Mesothelial cell of epicardium (in vitro differentiated cells): Measurements from ENCODE around the gene CCDC181. TPM values are rescaled to one million over a fixed set of nuclear protein-coding genes. Genes with fewer than 3 reads are reported as not detected.
A peak's percentile ranks its signal among the peaks of the same experiment; 100 is the strongest.

Experiments
- DNase-seq, 2 experiments: peaks; one replicate each; pipeline ENCODE4 v3.0.0; 2021; ENCODE audit warnings: low spot score in 2 of 2; ENCODE audit not compliant: unreplicated experiment in 2 of 2
- H3K27ac Mint-ChIP-seq: 2 replicates; pipeline ENCODE4 v1.8.0; 2021; ENCODE audit warnings: mixed read lengths
- H3K27me3 Mint-ChIP-seq: 2 replicates; pipeline ENCODE4 v1.8.0; 2021; ENCODE audit warnings: low read depth, mixed read lengths
- H3K36me3 Mint-ChIP-seq: 2 replicates; pipeline ENCODE4 v1.8.0; 2021; ENCODE audit warnings: mixed read lengths
- H3K4me1 Mint-ChIP-seq: 2 replicates; pipeline ENCODE4 v1.8.0; 2021; ENCODE audit warnings: mixed read lengths
- H3K4me3 Mint-ChIP-seq: 2 replicates; pipeline ENCODE4 v1.8.0; 2021; ENCODE audit warnings: mild to moderate bottlenecking, moderate library complexity, mixed read lengths
- H3K9me3 Mint-ChIP-seq: 2 replicates; pipeline ENCODE4 v1.8.0; 2021; ENCODE audit warnings: mixed read lengths
- total RNA-seq: library from RNA; stranded (reverse); gene quantifications from 3 replicates; pipeline ENCODE4 v1.2.1, GENCODE V29; 2021
- TF ChIP-seq, protein P1 (sequence below): fragments of 200-600 bp; sonication (generic); IDR thresholded peaks from one replicate; pipeline ENCODE4 v1.5.0; 2021; ENCODE audit warnings: antibody characterized with exemption; ENCODE audit not compliant: unreplicated experiment

CCDC181 gene
- total RNA-seq, 1 donor from 2014 or later, result 1.3 TPM

- no peak overlapping the region for H3K27ac Mint-ChIP-seq
- DNase-seq, result no peak
- TF ChIP-seq, protein P1, sequence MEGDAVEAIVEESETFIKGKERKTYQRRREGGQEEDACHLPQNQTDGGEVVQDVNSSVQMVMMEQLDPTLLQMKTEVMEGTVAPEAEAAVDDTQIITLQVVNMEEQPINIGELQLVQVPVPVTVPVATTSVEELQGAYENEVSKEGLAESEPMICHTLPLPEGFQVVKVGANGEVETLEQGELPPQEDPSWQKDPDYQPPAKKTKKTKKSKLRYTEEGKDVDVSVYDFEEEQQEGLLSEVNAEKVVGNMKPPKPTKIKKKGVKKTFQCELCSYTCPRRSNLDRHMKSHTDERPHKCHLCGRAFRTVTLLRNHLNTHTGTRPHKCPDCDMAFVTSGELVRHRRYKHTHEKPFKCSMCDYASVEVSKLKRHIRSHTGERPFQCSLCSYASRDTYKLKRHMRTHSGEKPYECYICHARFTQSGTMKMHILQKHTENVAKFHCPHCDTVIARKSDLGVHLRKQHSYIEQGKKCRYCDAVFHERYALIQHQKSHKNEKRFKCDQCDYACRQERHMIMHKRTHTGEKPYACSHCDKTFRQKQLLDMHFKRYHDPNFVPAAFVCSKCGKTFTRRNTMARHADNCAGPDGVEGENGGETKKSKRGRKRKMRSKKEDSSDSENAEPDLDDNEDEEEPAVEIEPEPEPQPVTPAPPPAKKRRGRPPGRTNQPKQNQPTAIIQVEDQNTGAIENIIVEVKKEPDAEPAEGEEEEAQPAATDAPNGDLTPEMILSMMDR, result no peak
- no peaks in the 10 kb centered on the region for H3K27me3 Mint-ChIP-seq
- H3K9me3 Mint-ChIP-seq, result no peaks in the 10 kb centered on the region
- no peak overlapping the region for H3K4me3 Mint-ChIP-seq
- H3K4me1 Mint-ChIP-seq, result peaks cover 8% of the 10 kb centered on the region
- H3K36me3 Mint-ChIP-seq, result peaks cover 19% of the 10 kb centered on the region
Observed at GRCh38 chr1:169468982-169469381, 41.7 kb upstream of the CCDC181 start.

- Mint-ChIP-seq H3K4me1 (peaks cover 7% of the 10 kb centered on the region), H3K4me3 (no peak overlapping the region), H3K27me3 (no peaks in the 10 kb centered on the region), H3K9me3 (no peaks in the 10 kb centered on the region), H3K36me3 (peaks cover 17% of the 10 kb centered on the region), H3K27ac (no peak overlapping the region)
- TF ChIP-seq, protein P1, result peak; percentile 28
- no peak for DNase-seq
Observed at GRCh38 chr1:169466259-169467230, 39.3 kb upstream of the CCDC181 start.

GRCh38 chr1:169465281-169465680 is 38.0 kb upstream of the CCDC181 start:
- no peak overlapping the region for H3K4me3 Mint-ChIP-seq
- no peaks in the 10 kb centered on the region for H3K27me3 Mint-ChIP-seq
- H3K27ac Mint-ChIP-seq, result no peak overlapping the region
- H3K4me1 Mint-ChIP-seq, result peaks cover 7% of the 10 kb centered on the region
- TF ChIP-seq, protein P1, result no peak
- H3K9me3 Mint-ChIP-seq, result no peaks in the 10 kb centered on the region
- no peak for DNase-seq
- H3K36me3 Mint-ChIP-seq, result peaks cover 17% of the 10 kb centered on the region

- Mint-ChIP-seq H3K9me3 (peaks cover under 1% of the 10 kb centered on the region), H3K36me3 (peaks cover 9% of the 10 kb centered on the region), H3K4me3 (no peak overlapping the region), H3K27ac (no peak overlapping the region), H3K4me1 (peaks cover 7% of the 10 kb centered on the region), H3K27me3 (no peaks in the 10 kb centered on the region)
- TF ChIP-seq, protein P1, result no peak
- no peak for DNase-seq
Observed at GRCh38 chr1:169462385-169462784, 35.1 kb upstream of the CCDC181 start.

GRCh38 chr1:169461390-169462000 is 34.2 kb upstream of the CCDC181 start:
- Mint-ChIP-seq H3K27ac (no peak overlapping the region), H3K36me3 (peaks cover 13% of the 10 kb centered on the region), H3K27me3 (no peaks in the 10 kb centered on the region), H3K4me1 (peaks cover 7% of the 10 kb centered on the region), H3K9me3 (peaks cover 9% of the 10 kb centered on the region), H3K4me3 (no peak overlapping the region)
- DNase-seq, result no peak
- TF ChIP-seq, protein P1, result no peak
